NAMALWA (cell line): Measurements from ENCODE around the gene ATP8B1.
"Not testable (repeated sequence)": the region's sequence is repeated elsewhere in the genome, so short reads cannot be mapped to it uniquely, and the experiment has no call there.

Experiments used
- DNase-seq: peaks from one replicate; pipeline ENCODE4 v3.0.0-alpha.2; 2015; ENCODE audit warnings: low spot score

Gene ATP8B1

DNA sequence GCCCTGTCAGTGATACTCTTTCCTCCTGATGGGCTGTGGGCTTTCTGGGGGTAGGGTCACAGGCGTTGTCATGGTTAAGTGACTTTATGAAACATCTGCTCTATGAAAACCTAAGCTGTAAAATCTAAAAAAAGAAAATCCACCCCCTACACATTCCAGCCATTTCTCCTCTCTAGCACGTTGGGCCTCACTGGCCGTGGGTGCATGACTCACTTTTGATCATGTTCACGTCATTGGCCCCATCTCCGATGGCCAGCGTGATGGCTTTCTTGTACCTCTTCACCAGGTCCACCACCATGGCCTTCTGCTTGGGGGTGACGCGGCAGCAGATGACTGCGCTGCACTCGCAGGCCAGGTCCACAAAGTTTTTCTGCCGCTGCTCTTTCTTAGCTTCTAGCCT is 142.2 kb downstream of the ATP8B1 start:
- DNase-seq, result no peak

- DNase-seq, result no peak
These were observed 143.5 kb downstream of the ATP8B1 start for GRCh38 chr18:57659460-57660102.

GRCh38 chr18:57657542-57657941 is 145.6 kb downstream of the ATP8B1 start:
- no peak for DNase-seq

- no peak for DNase-seq
These were observed 147.4 kb downstream of the ATP8B1 start for GRCh38 chr18:57655740-57656139.

DNA sequence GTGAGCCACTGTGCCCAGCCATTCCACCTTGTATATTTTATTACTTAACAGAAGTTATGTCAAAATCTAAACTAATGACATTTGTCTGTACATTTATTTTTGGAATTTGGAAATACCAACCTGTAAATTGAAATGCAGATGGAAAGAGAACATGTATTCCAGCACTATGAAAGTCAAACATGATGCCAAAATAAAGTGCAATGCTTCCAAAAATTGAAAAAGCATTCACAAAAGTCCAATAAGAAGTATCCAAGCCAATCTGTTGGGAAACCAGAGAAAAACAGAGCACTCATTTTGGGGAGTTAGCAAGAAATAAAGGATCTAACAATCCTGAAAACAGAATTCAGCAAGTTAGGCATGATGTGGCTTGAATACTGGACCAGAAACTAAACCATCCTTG is 151.2 kb downstream of the ATP8B1 start:
- DNase-seq, result no peak

DNA sequence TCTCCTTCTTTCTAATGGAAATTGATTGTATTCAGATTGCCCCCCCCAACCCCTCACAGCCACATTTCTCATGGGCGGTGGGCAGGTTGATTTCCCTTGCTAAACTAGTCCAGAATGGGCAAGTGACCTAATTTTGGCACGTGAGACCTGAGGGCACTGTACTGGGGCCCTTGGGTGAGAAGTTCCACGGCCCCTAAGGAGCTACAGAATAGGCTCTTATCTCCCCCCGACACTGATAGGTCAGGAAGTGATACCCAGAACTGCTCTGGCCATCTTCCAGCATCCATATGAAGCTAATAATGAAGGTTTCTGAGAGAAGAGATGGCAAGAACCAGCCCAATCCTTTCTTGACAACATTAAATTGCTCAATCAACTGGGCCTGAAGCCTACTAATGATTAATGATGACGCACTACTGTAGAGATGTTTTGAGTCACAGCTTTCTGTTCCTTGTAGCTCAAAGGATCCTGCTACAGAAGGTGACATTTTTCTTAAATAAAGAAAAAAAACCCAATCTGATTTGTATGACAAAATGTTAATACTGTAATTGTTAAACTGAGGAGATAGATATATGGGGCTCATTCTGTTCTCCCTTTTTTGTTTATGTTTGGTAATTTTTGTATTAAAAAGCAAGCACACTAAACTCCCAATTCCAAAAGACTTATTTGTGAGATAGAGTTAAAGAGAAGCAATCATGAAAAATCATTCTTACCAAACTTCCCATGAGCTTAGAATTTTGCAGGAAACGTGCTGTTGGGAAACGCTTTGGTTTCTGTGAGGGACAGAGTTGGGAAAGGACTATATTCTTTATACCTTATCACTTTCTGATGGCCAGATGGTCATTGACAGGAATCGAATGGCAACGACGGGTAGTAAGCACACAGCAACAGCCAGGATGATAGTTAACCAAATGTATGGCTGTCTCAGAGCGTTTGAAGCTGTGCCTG is 153.3 kb downstream of the ATP8B1 start:
- DNase-seq, result no peak

GRCh38 chr18:57648414-57648813 is 154.7 kb downstream of the ATP8B1 start:
- DNase-seq, result no peak

DNA sequence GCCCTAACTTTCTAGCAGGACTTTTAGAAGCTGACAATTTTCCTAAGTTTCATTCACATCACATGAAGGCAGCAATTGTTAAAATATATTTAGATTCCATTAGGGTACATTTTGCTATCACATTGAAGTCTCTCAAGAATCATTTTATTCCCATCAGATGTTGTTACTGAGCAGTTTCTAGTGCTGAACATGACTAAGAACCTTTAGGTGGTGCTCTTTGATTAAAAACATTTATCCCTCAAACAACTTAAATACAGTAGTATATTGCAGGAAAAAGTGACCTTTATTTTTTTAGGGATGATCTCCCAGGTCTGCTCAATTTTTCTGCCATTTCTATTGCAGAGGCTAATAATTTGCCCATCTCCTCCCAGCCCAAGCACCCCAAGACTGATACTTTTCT is 158.6 kb downstream of the ATP8B1 start:
- DNase-seq, result no peak

- DNase-seq, result not testable (repeated sequence)
These were observed 159.4 kb downstream of the ATP8B1 start for GRCh38 chr18:57643726-57644125.

- DNase-seq, result not testable (repeated sequence)
These were observed 160.7 kb downstream of the ATP8B1 start for GRCh38 chr18:57642462-57642861.

DNA sequence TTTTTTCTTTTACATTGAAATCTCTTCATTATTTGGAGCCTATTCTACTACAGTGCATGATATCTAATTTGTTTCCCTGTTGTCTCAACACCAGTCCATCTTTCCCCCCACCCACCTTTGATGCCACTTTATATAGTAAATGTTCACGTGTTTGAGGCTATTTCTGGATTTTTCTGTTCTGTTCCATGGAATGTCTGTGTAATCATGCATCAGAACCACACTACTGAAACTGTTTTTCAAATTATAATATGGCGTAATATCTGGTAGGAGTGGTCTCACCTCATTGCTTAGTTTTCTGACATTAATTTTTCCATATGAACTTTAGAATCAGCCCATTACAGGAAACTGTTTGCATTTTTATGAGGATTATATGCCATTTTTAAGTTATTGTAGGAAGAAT is 162.4 kb downstream of the ATP8B1 start:
- DNase-seq, result no peak

GRCh38 chr18:57640236-57640635 is 162.9 kb downstream of the ATP8B1 start:
- no peak for DNase-seq

GRCh38 chr18:57635003-57635822 is 167.9 kb downstream of the ATP8B1 start:
- no peak for DNase-seq

DNA sequence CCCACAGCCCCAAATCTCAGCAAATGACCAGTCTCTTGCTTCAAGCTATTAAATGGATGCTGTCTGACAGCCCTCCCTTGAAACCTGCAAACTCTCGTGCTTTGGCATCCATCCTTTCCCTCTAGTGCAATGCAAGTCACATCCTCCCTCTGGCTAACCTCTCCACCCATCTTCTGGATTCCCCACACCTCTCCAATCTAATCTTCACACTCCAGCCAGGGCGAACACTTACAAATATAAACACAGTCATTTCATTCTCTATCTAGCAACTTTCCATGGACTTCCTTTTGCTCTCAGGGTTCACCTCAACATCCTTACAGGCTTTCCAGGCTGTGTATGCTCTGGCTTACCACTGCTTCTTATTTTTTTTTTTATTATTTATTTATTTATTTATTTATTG is 171.4 kb downstream of the ATP8B1 start:
- no peak for DNase-seq

DNA sequence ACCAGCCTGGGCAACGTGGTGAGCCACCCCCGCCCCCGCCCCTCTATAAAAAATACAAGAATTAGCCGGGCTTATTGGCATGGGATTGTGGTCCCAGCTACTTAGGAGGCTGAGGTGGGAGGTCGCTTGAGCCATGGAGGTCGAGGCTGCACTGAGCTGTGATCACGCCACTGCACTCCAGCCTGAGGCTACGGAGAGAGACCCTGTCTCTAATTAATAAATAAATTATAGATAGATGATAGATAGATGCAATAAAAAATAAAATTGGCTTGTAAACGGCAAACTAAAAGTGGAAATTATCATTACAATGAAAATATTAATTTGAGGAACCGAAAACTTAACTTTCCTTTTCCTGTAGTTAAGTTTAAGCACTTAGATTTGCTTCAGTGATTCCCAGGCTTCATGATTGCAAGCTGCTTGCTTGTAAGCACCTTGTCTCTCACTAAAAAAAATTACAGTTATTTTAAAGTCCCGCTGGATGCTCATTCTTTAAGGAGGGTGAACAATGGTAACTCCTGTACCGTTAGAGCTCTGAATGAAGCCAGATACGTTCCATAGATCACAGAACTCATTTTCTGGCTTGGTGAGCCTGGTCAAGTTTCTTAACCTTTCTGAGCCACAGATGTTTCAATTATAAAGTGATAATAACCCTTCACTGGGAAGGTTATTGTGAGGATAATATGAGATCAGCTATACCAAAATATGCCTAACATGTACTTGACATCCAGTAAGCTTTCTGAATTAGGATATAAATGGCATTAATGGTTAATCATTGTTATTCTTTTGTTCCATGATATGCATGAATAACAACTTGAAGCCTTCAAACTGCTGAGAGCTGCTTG is 172.1 kb downstream of the ATP8B1 start:
- DNase-seq, result peak; percentile 74

GRCh38 chr18:57630002-57630753 is 172.9 kb downstream of the ATP8B1 start:
- DNase-seq, result peak; percentile 92

DNA sequence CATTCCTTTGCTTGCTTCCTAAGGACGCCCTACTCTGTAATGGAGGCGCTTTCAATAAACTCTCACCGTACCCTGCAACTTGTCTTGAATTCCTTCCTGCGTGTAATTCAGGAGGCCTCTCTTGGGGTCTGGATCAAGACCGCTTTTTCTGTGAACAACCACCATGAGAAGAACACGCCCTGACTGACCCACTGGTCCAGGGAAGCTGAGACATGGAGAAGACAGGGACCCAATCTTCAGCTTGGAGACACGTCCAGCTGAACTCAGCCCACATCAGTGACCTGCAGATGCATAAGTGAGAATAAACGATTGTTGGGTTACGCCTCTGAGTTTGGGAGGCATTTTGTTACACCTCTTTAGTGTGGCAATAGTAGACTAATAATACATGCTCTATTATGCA is 173.7 kb downstream of the ATP8B1 start:
- DNase-seq, result no peak

- no peak for DNase-seq
These were observed 175.6 kb downstream of the ATP8B1 start for GRCh38 chr18:57627488-57627887.

GRCh38 chr18:57624988-57625387 is 178.1 kb downstream of the ATP8B1 start:
- DNase-seq, result no peak

DNA sequence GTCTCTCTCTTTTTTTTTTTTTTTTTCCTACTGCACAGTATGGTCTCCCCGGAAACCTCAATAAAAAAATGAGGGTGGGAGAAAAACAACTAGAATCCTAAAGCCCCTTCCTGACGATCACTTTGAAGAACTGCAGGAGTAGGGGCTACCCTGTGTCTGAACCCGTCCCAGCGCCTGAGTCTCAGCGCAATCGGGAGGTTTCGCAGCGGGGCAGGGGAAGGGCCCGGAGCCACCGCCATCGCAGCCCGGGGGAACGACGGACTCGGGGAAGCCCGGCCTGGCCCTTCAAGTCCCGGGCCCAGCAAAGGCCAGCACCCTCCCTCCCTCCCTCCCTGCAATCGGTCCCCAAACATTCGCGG is 181.9 kb downstream of the ATP8B1 start:
- peak; percentile 47 for DNase-seq

DNA sequence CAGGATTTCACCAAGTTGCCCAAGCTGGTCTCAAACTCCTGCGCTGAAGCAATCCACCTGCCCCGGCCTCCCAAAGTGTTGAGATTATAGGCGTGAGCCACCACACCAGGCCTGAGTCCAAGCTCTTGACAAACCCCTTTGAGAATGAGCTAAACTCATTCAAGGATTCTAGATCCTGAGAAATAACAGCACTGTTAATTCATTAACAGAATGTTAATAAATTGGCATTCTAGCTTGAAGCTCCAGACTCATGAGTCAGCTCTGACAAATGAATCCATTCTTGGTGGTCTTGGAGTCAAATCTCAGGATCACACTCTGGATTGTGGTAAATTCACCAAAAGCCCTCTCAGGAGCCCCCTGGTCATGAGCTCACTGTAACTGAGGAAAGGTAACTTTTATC is 183.2 kb downstream of the ATP8B1 start:
- DNase-seq, result no peak
